Upper lobe of left lung (tissue), 4 donors: ENCODE measurements around the gene FOXO1.

Source experiments
- CTCF ChIP-seq, 6 experiments: fragments of 450-650 bp in 4 of 6; fragments of 200-600 bp in 2 of 6; sonication (generic) in 2 of 6; IDR thresholded peaks; one replicate each; pipeline ENCODE4 v1.5.1; 2016 to 2019; ENCODE audit warnings: antibody characterized with exemption in 6 of 6
- EP300 ChIP-seq, 4 donors: sonication (generic); formaldehyde crosslinking; IDR thresholded peaks; one replicate each; pipeline ENCODE4 v1.5.1; 2017; ENCODE audit warnings: antibody characterized with exemption in 4 of 4, control low read depth in 2 of 4

GRCh38 chr13:40626561-40626960 lies 39.9 kb downstream of the FOXO1 start:
- TF ChIP-seq CTCF (IDR thresholded peaks at IDR 0.05) (no peak), EP300 (IDR thresholded peaks at IDR 0.05) (no peak)
